MM.1S (cell line): ENCODE results near the gene KLF15.

Source experiments
- DNase-seq: peaks from one replicate; pipeline ENCODE4 v3.0.0-alpha.2; 2015
- H2AFZ ChIP-seq: fragments of 300-600 bp; sonication (generic); 2 replicates; pipeline ENCODE4 v1.6.0; 2016; ENCODE audit warnings: antibody characterized with exemption, low read length
- H3F3A ChIP-seq: fragments of 300-600 bp; sonication (generic); 2 replicates; pipeline ENCODE4 v1.6.1; 2016; ENCODE audit warnings: mild to moderate bottlenecking, antibody characterized with exemption, low read length, moderate library complexity, mixed read lengths; ENCODE audit not compliant: insufficient read depth
- H3K27ac ChIP-seq: fragments of 300-600 bp; sonication (generic); 2 replicates; pipeline ENCODE4 v1.5.1; 2016; ENCODE audit warnings: mild to moderate bottlenecking, low read length
- H3K27me3 ChIP-seq: fragments of 300-600 bp; sonication (generic); replicated peaks from 2 replicates; pipeline ENCODE4 v1.6.0; 2016; ENCODE audit warnings: low read length; ENCODE audit not compliant: insufficient read depth
- H3K36me3 ChIP-seq: fragments of 300-600 bp; sonication (generic); replicated peaks from 2 replicates; pipeline ENCODE4 v1.6.1; 2016; ENCODE audit warnings: mild to moderate bottlenecking, low read length, mixed read lengths; ENCODE audit not compliant: insufficient read depth
- H3K4me1 ChIP-seq: fragments of 300-600 bp; sonication (generic); 2 replicates; pipeline ENCODE4 v1.6.1; 2016; ENCODE audit warnings: low read length, mixed read lengths
- H3K4me2 ChIP-seq: fragments of 300-600 bp; sonication (generic); 2 replicates; pipeline ENCODE4 v1.6.0; 2016; ENCODE audit warnings: low read depth, low read length
- H3K4me3 ChIP-seq: fragments of 300-600 bp; sonication (generic); 2 replicates; pipeline ENCODE4 v1.5.1; 2016; ENCODE audit warnings: low read length, mixed read lengths
- H3K79me2 ChIP-seq: fragments of 300-600 bp; sonication (generic); 2 replicates; pipeline ENCODE4 v1.6.1; 2016; ENCODE audit warnings: mixed run types, low read length, mixed read lengths
- H3K9ac ChIP-seq: fragments of 300-600 bp; sonication (generic); 2 replicates; pipeline ENCODE4 v1.6.1; 2016; ENCODE audit warnings: low read length, mixed read lengths
- H3K9me2 ChIP-seq: fragments of 300-600 bp; sonication (generic); replicated peaks from 2 replicates; pipeline ENCODE4 v1.6.1; 2016; ENCODE audit warnings: mild to moderate bottlenecking, low read length, mixed read lengths; ENCODE audit not compliant: insufficient read depth
- H3K9me3 ChIP-seq: fragments of 300-600 bp; sonication (generic); replicated peaks from 2 replicates; pipeline ENCODE4 v1.6.1; 2016; ENCODE audit warnings: mild to moderate bottlenecking, low read length, mixed read lengths; ENCODE audit not compliant: insufficient read depth
- H4K20me1 ChIP-seq: fragments of 300-600 bp; sonication (generic); 2 replicates; pipeline ENCODE4 v1.6.1; 2016; ENCODE audit warnings: mild to moderate bottlenecking, low read length, moderate library complexity, mixed read lengths; ENCODE audit not compliant: insufficient read depth
- CTCF ChIP-seq: fragments of 300-600 bp; sonication (generic); IDR thresholded peaks from 2 replicates; pipeline ENCODE4 v1.5.1; 2016; ENCODE audit warnings: antibody characterized with exemption, low read length, mixed read lengths
- EZH2 ChIP-seq: fragments of 300-600 bp; sonication (generic); optimal IDR thresholded peaks from 2 replicates; pipeline ENCODE3; 2017; ENCODE audit warnings: low read depth, mild to moderate bottlenecking, antibody characterized with exemption, low read length, mixed read lengths
- EZH2phosphoT487 ChIP-seq: fragments of 300-600 bp; sonication (generic); IDR thresholded peaks from 2 replicates; pipeline ENCODE4 v1.6.1; 2018; ENCODE audit warnings: antibody characterized with exemption, low read length

KLF15 gene

GRCh38 chr3:126347543-126348161 lies 9.6 kb downstream of the KLF15 start:
- no peaks in the 10 kb centered on the region for H4K20me1 ChIP-seq
- no peaks in the 10 kb centered on the region for H3K9me3 ChIP-seq
- no peaks in the 10 kb centered on the region for H3F3A ChIP-seq
- H3K36me3 ChIP-seq, result no peaks in the 10 kb centered on the region
- no peaks in the 10 kb centered on the region for H3K27me3 ChIP-seq
- H3K9ac ChIP-seq, result no peak overlapping the region
- TF ChIP-seq EZH2phosphoT487, result no peak
- no peak for TF ChIP-seq EZH2
- TF ChIP-seq CTCF, result no peak
- no peaks in the 10 kb centered on the region for H3K4me1 ChIP-seq
- no peak overlapping the region for H3K4me2 ChIP-seq
- H3K4me3 ChIP-seq, result no peak overlapping the region
- H3K27ac ChIP-seq, result no peak overlapping the region
- no peaks in the 10 kb centered on the region for H3K79me2 ChIP-seq
- no peak overlapping the region for H2AFZ ChIP-seq
- no peaks in the 10 kb centered on the region for H3K9me2 ChIP-seq
- DNase-seq, result peak; percentile 1

GRCh38 chr3:126346466-126346865 lies 10.7 kb downstream of the KLF15 start:
- H3K27ac ChIP-seq, result no peak overlapping the region
- no peak overlapping the region for H3K4me3 ChIP-seq
- no peak overlapping the region for H2AFZ ChIP-seq
- no peaks in the 10 kb centered on the region for H3K9me2 ChIP-seq
- no peak overlapping the region for H3K9ac ChIP-seq
- H3K4me2 ChIP-seq, result no peak overlapping the region
- no peak for DNase-seq
- no peaks in the 10 kb centered on the region for H3K4me1 ChIP-seq
- no peaks in the 10 kb centered on the region for H3K79me2 ChIP-seq
- no peaks in the 10 kb centered on the region for H3K36me3 ChIP-seq
- H3K9me3 ChIP-seq, result no peaks in the 10 kb centered on the region
- TF ChIP-seq CTCF (no peak), EZH2phosphoT487 (no peak), EZH2 (no peak)
- H3F3A ChIP-seq, result no peaks in the 10 kb centered on the region
- H4K20me1 ChIP-seq, result no peaks in the 10 kb centered on the region
- H3K27me3 ChIP-seq, result no peaks in the 10 kb centered on the region

GRCh38 chr3:126345641-126346460 lies 11.4 kb downstream of the KLF15 start:
- Histone ChIP-seq H3K9me3 (no peaks in the 10 kb centered on the region), H3K36me3 (no peaks in the 10 kb centered on the region), H3F3A (no peaks in the 10 kb centered on the region), H3K4me2 (no peak overlapping the region), H4K20me1 (no peaks in the 10 kb centered on the region), H3K4me1 (no peaks in the 10 kb centered on the region), H3K4me3 (no peak overlapping the region), H2AFZ (no peak overlapping the region), H3K27ac (no peak overlapping the region), H3K9me2 (no peaks in the 10 kb centered on the region), H3K27me3 (no peaks in the 10 kb centered on the region), H3K79me2 (no peaks in the 10 kb centered on the region), H3K9ac (no peak overlapping the region)
- DNase-seq, result peak; percentile 2
- TF ChIP-seq EZH2 (no peak), CTCF (no peak), EZH2phosphoT487 (no peak)
